PC-3 (cell line): ENCODE measurements around the gene UACA. TPM values are rescaled to one million over a fixed set of nuclear protein-coding genes. Genes with fewer than 3 reads are reported as not detected.

Experiments used
- ATAC-seq: fragments of 200-7000 bp; cut with Tn5 transposase; 2 replicates; pipeline ENCODE4 v1.9.1; 2020; ENCODE audit warnings: mild to moderate bottlenecking, moderate library complexity
- BruUV-seq: library from RNA; stranded (reverse); fragments of 400-500 nt; replicated peaks from 2 replicates; lab custom pipeline; 2021; lab: Mats Ljungman, UMichigan
- CTCF ChIA-PET: fragments of 300-600 bp; sonication (Branson Sonifier 250); formaldehyde crosslinking; loops from one replicate; lab custom pipeline; 2022; ENCODE audit warnings: antibody characterized with exemption; lab: Charles Lee
- POLR2A ChIA-PET: fragments of 300-600 bp; sonication (Branson Sonifier 250); formaldehyde crosslinking; loops from one replicate; lab custom pipeline; 2022; ENCODE audit warnings: antibody characterized with exemption; ENCODE audit not compliant: unreplicated experiment; lab: Charles Lee
- DNase-seq: peaks from one replicate; pipeline ENCODE4 v3.0.0-alpha.2; 2015
- H2AFZ ChIP-seq: fragments of 300-600 bp; sonication (generic); 2 replicates; pipeline ENCODE4 v1.6.0; 2016; ENCODE audit warnings: antibody characterized with exemption, low read length
- H3F3A ChIP-seq: fragments of 300-600 bp; sonication (generic); one replicate; pipeline ENCODE4 v1.6.0; 2017; ENCODE audit warnings: antibody characterized with exemption, low read length, control low read depth, mild to moderate bottlenecking; ENCODE audit not compliant: unreplicated experiment
- H3K27ac ChIP-seq: fragments of 300-600 bp; sonication (generic); 2 replicates; pipeline ENCODE4 v1.5.1; 2016; ENCODE audit warnings: mild to moderate bottlenecking, low read length
- H3K27me3 ChIP-seq: fragments of 300-600 bp; sonication (generic); 2 replicates; pipeline ENCODE4 v1.6.1; 2016; ENCODE audit warnings: low read length, mixed read lengths
- H3K36me3 ChIP-seq: fragments of 300-600 bp; sonication (generic); 2 replicates; pipeline ENCODE4 v1.6.1; 2016; ENCODE audit warnings: low read depth, mixed run types, low read length, mixed read lengths
- H3K4me1 ChIP-seq: fragments of 300-600 bp; sonication (generic); 2 replicates; pipeline ENCODE4 v1.5.1; 2016; ENCODE audit warnings: low read length; ENCODE audit not compliant: insufficient read depth
- H3K4me2 ChIP-seq: fragments of 300-600 bp; sonication (generic); 2 replicates; pipeline ENCODE4 v1.6.0; 2016; ENCODE audit warnings: low read length
- H3K4me3 ChIP-seq: fragments of 300-600 bp; sonication (generic); 2 replicates; pipeline ENCODE4 v1.5.1; 2016; ENCODE audit warnings: mild to moderate bottlenecking, low read length, mixed read lengths
- H3K79me2 ChIP-seq: fragments of 300-600 bp; sonication (generic); 2 replicates; pipeline ENCODE4 v1.6.1; 2017; ENCODE audit warnings: low read length, mixed read lengths
- H3K9ac ChIP-seq: fragments of 300-600 bp; sonication (generic); 2 replicates; pipeline ENCODE4 v1.6.0; 2016; ENCODE audit warnings: mild to moderate bottlenecking, low read length
- H3K9me2 ChIP-seq: fragments of 300-600 bp; sonication (generic); replicated peaks from 2 replicates; pipeline ENCODE4 v1.6.1; 2016; ENCODE audit warnings: mixed run types, low read length, mixed read lengths
- H3K9me3 ChIP-seq: fragments of 300-600 bp; sonication (generic); 2 replicates; pipeline ENCODE4 v1.6.1; 2016; ENCODE audit warnings: low read length, mixed read lengths
- H4K20me1 ChIP-seq: fragments of 300-600 bp; sonication (generic); 2 replicates; pipeline ENCODE4 v1.6.1; 2016; ENCODE audit warnings: low read length, mixed read lengths
- EZH2 ChIP-seq: fragments of 300-600 bp; sonication (generic); IDR thresholded peaks from one replicate; pipeline ENCODE4 v1.6.1; 2017; ENCODE audit warnings: antibody characterized with exemption, mild to moderate bottlenecking, low read length; ENCODE audit not compliant: unreplicated experiment
- EZH2phosphoT487 ChIP-seq: fragments of 300-600 bp; sonication (generic); IDR thresholded peaks from 2 replicates; pipeline ENCODE4 v1.6.1; 2018; ENCODE audit warnings: mild to moderate bottlenecking, antibody characterized with exemption, low read length, borderline replicate concordance
- intact Hi-C: fragments of 100-400 bp; cut with micrococcal nuclease; formaldehyde crosslinking; loops from 2 replicates; pipeline ENCODE4 v1.9.0; 2023
- total RNA-seq: library from RNA; depleted of rRNA; stranded (reverse); fragments of >200 nt; gene quantifications from 2 replicates; pipeline ENCODE4 v1.2.3, GENCODE V29; 2014
- TF ChIP-seq, protein P1 (sequence below): fragments of 300-600 bp; sonication (generic); conservative IDR thresholded peaks from 2 replicates; pipeline ENCODE4 v1.5.1; 2017; ENCODE audit warnings: antibody characterized with exemption, low read depth, mild to moderate bottlenecking, low read length

UACA gene
- total RNA-seq, 1 experiment from 2014 or later: 21.7 TPM

DNA sequence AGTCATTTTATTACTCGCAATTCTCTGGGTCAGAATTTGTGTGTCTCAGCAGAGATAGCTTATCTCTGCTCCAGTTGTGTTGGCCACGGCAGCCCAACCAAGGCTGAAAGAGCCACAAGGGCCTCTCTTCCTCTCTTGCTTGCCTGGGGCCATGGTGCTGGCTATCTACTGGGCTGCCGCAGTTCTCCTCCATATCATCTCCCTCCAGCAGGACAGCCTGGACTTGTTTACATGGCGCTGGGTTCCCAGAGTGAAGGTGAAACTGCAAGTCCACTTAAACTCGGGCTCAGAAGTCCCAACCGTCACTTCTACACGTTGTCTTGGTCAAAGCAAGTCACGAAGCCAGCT lies 134.8 kb downstream of the UACA start:
- H3K9me2 ChIP-seq: no peaks in the 10 kb centered on the region
- BruUV-seq: no TSS peak
- no peaks in the 10 kb centered on the region for H3K79me2 ChIP-seq
- no peaks in the 10 kb centered on the region for H4K20me1 ChIP-seq
- TF ChIP-seq EZH2phosphoT487 (no peak), EZH2 (no peak)
- TF ChIP-seq, protein P1, sequence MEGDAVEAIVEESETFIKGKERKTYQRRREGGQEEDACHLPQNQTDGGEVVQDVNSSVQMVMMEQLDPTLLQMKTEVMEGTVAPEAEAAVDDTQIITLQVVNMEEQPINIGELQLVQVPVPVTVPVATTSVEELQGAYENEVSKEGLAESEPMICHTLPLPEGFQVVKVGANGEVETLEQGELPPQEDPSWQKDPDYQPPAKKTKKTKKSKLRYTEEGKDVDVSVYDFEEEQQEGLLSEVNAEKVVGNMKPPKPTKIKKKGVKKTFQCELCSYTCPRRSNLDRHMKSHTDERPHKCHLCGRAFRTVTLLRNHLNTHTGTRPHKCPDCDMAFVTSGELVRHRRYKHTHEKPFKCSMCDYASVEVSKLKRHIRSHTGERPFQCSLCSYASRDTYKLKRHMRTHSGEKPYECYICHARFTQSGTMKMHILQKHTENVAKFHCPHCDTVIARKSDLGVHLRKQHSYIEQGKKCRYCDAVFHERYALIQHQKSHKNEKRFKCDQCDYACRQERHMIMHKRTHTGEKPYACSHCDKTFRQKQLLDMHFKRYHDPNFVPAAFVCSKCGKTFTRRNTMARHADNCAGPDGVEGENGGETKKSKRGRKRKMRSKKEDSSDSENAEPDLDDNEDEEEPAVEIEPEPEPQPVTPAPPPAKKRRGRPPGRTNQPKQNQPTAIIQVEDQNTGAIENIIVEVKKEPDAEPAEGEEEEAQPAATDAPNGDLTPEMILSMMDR: no peak
- intact Hi-C loops: no loop called here
- no peak overlapping the region for H3K9ac ChIP-seq
- ATAC-seq (no peak), DNase-seq (no peak)
- POLR2A ChIA-PET: interaction anchor here (0.7 kb wide), 1 partner anchor 56 kb away, joined by 3 read pairs; no protein-coding TSS in a partner anchor
- no peak overlapping the region for H3K4me3 ChIP-seq
- no peak overlapping the region for H3K4me2 ChIP-seq
- H3F3A ChIP-seq: peaks cover 5% of the 10 kb centered on the region
- H3K9me3 ChIP-seq: no peaks in the 10 kb centered on the region
- H2AFZ ChIP-seq: no peak overlapping the region
- no peaks in the 10 kb centered on the region for H3K27me3 ChIP-seq
- H3K27ac ChIP-seq: no peak overlapping the region
- peaks cover 24% of the 10 kb centered on the region for H3K4me1 ChIP-seq
- H3K36me3 ChIP-seq: no peaks in the 10 kb centered on the region
- CTCF ChIA-PET: no interaction called here

DNA sequence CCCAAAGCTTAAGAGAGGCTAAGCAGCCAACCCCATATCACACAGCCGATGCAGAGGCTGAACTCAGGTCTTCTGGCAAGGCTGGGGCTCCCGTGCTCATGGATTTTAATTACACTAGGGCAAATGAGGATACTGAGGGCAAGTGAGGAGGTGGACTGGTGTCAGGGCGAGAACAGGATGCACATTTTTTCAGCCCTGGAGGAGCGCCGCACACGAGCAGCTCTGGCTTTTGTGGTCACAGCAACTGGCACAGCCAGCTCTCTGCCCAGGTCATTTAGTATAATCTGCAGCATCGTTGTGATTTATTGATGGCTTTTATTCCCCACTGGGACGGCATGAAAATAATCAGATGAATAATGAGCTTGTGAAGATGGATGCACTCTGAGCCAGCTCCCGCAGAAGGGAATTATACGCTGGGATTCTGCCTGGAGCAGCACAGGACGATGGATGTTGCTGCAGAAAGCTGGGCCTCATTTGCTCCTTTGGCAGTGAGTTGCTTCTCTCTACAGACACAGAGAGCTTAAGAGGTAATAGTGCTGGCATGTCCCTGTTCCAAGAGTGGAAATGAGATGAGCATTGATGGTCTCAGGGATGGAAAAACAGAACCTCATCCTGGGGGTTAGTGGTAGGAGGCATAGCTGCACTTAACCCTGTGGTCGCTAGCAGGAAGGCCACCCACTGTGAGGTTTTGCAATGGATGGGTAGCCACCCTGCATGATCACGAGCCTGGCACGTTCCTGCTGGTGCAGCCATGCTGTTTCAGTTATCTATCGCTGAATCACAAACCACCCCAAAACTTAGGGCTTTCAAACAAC lies 135.4 kb downstream of the UACA start:
- ChIA-PET CTCF (no interaction called here), POLR2A (interaction anchor here (0.7 kb wide), 1 partner anchor 56 kb away, joined by 3 read pairs; no protein-coding TSS in a partner anchor)
- Histone ChIP-seq H3K4me2 (no peak overlapping the region), H3K27me3 (no peaks in the 10 kb centered on the region), H3F3A (peaks cover 5% of the 10 kb centered on the region), H2AFZ (no peak overlapping the region), H3K79me2 (no peaks in the 10 kb centered on the region), H3K9me2 (no peaks in the 10 kb centered on the region), H3K9me3 (no peaks in the 10 kb centered on the region), H3K27ac (no peak overlapping the region), H3K4me3 (no peak overlapping the region), H3K4me1 (peaks cover 18% of the 10 kb centered on the region), H4K20me1 (no peaks in the 10 kb centered on the region), H3K36me3 (no peaks in the 10 kb centered on the region), H3K9ac (no peak overlapping the region)
- DNase-seq (no peak), ATAC-seq (no peak)
- TF ChIP-seq EZH2phosphoT487 (no peak), EZH2 (no peak)
- TF ChIP-seq, protein P1: no peak
- intact Hi-C loops: no loop called here
- BruUV-seq: no TSS peak

DNA sequence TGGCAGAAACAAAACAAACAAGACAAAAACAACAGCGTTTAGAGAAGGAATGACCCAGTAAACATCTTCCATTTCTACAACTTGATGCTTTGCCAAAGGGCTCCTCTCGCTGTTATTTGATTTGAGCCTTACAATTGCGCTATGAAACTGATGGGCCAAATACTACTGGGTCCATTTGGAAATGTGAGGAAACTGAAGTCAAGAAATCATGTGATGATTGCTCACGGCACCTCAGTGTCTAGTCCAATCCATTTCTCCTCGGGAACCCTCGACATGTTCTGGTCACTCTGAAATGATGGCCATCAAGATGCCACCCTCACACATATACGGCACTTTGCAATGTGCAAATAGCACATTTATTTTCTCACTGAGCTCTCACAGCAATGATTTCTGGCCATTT lies 136.0 kb downstream of the UACA start:
- Histone ChIP-seq H3K27ac (no peak overlapping the region), H2AFZ (no peak overlapping the region), H3K9ac (no peak overlapping the region), H3K9me3 (peaks cover 4% of the 10 kb centered on the region), H3K79me2 (no peaks in the 10 kb centered on the region), H3K4me3 (no peak overlapping the region), H3K4me1 (peaks cover 13% of the 10 kb centered on the region), H3K36me3 (no peaks in the 10 kb centered on the region; the same call in 1 of the 2 replicates), H3K27me3 (no peaks in the 10 kb centered on the region), H3K9me2 (no peaks in the 10 kb centered on the region), H4K20me1 (no peaks in the 10 kb centered on the region), H3F3A (peaks cover 5% of the 10 kb centered on the region), H3K4me2 (no peak overlapping the region)
- BruUV-seq: no TSS peak
- ChIA-PET POLR2A (no interaction called here), CTCF (no interaction called here)
- intact Hi-C loops: no loop called here
- TF ChIP-seq EZH2 (no peak), EZH2phosphoT487 (no peak)
- TF ChIP-seq, protein P1: no peak
- ATAC-seq (no peak), DNase-seq (no peak)
